NCI-H1105 (cell line): ENCODE data around the gene DCDC2C.

Experiments used
- DNase-seq: peaks from one replicate; lab custom pipeline; 2025; lab: John Stamatoyannopoulos, UW

The DCDC2C gene

GRCh38 chr2:3709225-3709624 is 5.8 kb downstream of the DCDC2C start:
- no peak for DNase-seq

GRCh38 chr2:3712424-3712823 is 9.0 kb downstream of the DCDC2C start:
- DNase-seq: peak; percentile 45

- DNase-seq: no peak
Observed at GRCh38 chr2:3712831-3713503, 9.6 kb downstream of the DCDC2C start.

- DNase-seq: no peak
Observed at GRCh38 chr2:3718679-3719078, 15.3 kb downstream of the DCDC2C start.

- no peak for DNase-seq
Observed at GRCh38 chr2:3725002-3725401, 21.6 kb downstream of the DCDC2C start.

GRCh38 chr2:3725458-3726250 is 22.3 kb downstream of the DCDC2C start:
- no peak for DNase-seq

GRCh38 chr2:3726511-3726910 is 23.1 kb downstream of the DCDC2C start:
- no peak for DNase-seq

GRCh38 chr2:3727397-3728045 is 24.1 kb downstream of the DCDC2C start:
- no peak for DNase-seq

- DNase-seq: peak; percentile 28
Observed at GRCh38 chr2:3728104-3729054, 25.0 kb downstream of the DCDC2C start.

GRCh38 chr2:3729055-3729448 is 25.7 kb downstream of the DCDC2C start:
- no peak for DNase-seq

GRCh38 chr2:3729786-3730185 is 26.4 kb downstream of the DCDC2C start:
- DNase-seq: no peak

- no peak for DNase-seq
Observed at GRCh38 chr2:3730646-3731045, 27.3 kb downstream of the DCDC2C start.

GRCh38 chr2:3731829-3732228 is 28.5 kb downstream of the DCDC2C start:
- DNase-seq: no peak

GRCh38 chr2:3736112-3736511 is 32.7 kb downstream of the DCDC2C start:
- DNase-seq: no peak

- DNase-seq: no peak
Observed at GRCh38 chr2:3737128-3737527, 33.8 kb downstream of the DCDC2C start.

GRCh38 chr2:3738454-3738853 is 35.1 kb downstream of the DCDC2C start:
- DNase-seq: peak; percentile 7

- DNase-seq: no peak
Observed at GRCh38 chr2:3739313-3739712, 35.9 kb downstream of the DCDC2C start.

- DNase-seq: no peak
Observed at GRCh38 chr2:3741396-3741795, 38.0 kb downstream of the DCDC2C start.

GRCh38 chr2:3741867-3742602 is 38.7 kb downstream of the DCDC2C start:
- DNase-seq: no peak

GRCh38 chr2:3742743-3743508 is 39.6 kb downstream of the DCDC2C start:
- DNase-seq: no peak
